GM19397 (cell line): ENCODE measurements around the gene POLE2.
"Not testable (repeated sequence)": the region's sequence is repeated elsewhere in the genome, so short reads cannot be mapped to it uniquely, and the experiment has no call there.

Source experiments
- ATAC-seq: cut with Tn5 transposase; IDR thresholded peaks from one replicate; pipeline ENCODE4 v1.9.1; 2021; ENCODE audit warnings: mild to moderate bottlenecking, moderate library complexity; ENCODE audit not compliant: unreplicated experiment

Gene POLE2, protein sequence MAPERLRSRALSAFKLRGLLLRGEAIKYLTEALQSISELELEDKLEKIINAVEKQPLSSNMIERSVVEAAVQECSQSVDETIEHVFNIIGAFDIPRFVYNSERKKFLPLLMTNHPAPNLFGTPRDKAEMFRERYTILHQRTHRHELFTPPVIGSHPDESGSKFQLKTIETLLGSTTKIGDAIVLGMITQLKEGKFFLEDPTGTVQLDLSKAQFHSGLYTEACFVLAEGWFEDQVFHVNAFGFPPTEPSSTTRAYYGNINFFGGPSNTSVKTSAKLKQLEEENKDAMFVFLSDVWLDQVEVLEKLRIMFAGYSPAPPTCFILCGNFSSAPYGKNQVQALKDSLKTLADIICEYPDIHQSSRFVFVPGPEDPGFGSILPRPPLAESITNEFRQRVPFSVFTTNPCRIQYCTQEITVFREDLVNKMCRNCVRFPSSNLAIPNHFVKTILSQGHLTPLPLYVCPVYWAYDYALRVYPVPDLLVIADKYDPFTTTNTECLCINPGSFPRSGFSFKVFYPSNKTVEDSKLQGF

DNA sequence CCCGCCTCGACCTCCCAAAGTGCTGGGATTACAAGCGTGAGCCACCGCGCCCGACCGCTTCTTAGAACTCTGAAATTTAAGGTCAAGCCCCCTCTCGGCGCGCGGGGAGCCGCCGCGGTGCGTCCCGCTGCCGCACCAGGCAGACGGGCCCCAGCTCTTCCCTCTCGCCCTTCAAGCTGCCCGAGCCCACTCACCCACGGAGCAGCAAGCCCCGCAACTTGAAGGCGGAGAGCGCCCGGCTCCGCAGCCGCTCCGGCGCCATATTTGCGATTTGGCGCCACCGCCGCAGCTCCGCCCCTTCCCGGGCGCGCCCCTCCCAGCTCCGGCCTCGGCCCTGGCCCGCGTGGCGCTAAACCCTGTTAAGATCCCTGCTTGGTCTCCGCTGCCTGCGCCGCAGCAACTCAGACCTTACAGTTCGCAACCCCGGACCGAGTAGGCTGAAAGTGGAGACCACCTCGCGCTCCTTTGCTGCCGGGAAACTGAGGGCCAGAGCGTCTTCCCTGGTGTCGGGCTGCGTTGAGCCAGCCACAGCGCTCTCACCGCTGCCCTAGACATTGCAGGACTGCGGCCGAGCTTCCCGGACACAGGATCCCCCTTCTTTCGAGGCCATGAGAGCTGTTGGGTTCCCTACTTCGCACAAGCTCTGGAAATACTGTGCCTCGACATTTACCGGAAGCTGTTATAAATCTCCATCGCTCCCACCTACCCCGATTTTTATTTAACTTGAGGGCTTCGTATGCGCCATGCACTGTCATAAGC, at the start of gene POLE2:
TSS of gene POLE2 (minus strand) at position 273 of the 759 bp plus-strand sequence. CDS start at position 262, 11 bp downstream.
- peak; percentile 90 for ATAC-seq

- not testable (repeated sequence) for ATAC-seq
Observed at GRCh38 chr14:49735669-49736068, 47.7 kb upstream of the POLE2 start.

DNA sequence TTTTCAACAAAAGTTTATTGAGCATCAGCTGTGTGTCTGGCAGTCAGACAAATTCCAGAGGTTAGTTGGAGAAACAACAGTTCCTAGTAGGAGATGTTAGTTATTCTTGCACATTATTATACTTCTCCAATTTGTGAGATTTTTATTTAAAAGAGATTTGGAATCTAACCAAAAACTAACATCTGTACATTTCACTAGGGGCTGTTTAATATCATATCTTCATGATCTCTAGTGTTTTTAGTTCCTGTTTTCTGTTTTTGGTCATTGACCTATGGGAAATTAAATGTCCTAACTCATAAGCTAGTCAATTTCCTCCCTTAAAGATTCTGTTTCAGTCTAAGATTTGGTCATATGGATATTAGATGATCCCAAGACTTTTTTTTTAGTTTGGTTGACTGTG, 45.8 kb upstream of the POLE2 start:
- ATAC-seq: no peak

GRCh38 chr14:49732896-49733295, 44.9 kb upstream of the POLE2 start:
- ATAC-seq: no peak

DNA sequence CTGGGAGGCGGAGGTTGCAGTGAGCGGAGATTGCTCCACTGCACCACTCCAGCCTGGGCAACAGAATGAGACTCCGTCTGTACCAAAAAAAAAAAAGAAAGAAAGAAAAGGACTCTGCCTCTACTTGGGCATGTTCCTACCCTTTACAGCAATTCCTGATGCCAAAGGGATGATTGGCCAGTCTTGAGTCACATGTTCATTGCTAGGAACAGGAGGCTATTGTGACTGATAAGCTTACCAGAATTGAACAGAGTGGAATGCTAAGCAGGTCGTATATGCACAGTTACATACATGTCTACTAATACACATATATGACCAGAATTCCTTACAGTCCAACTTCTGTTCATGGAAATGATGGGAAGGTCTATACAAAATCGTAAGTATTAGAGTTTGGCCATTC, 39.2 kb upstream of the POLE2 start:
- ATAC-seq: no peak

- ATAC-seq: not testable (repeated sequence)
Observed at GRCh38 chr14:49721733-49722435, 33.9 kb upstream of the POLE2 start.

DNA sequence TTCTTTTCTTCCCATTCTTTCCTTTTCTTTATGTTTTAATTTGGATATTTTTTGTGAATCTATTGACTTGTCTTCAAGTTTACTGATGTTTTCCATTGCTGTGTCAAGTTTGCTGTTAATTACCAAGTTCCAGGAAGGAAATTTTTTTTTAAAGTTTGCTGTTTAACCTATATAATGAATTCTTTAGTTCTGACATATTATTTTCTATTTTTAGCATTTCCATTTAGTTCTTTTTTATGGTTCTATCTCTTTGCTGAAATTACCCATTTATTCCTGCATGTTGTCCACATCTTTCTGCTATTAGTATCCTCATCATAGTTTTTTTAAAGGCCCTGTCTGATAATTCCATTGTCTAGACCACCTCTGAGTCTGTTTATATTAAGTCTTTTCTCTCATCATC, 32.7 kb upstream of the POLE2 start:
- no peak for ATAC-seq

GRCh38 chr14:49710993-49711392, 23.0 kb upstream of the POLE2 start:
- not testable (repeated sequence) for ATAC-seq

GRCh38 chr14:49704471-49704870, 16.5 kb upstream of the POLE2 start:
- not testable (repeated sequence) for ATAC-seq

GRCh38 chr14:49703965-49704364, 16.0 kb upstream of the POLE2 start:
- no peak for ATAC-seq

GRCh38 chr14:49702725-49703124, 14.7 kb upstream of the POLE2 start:
- no peak for ATAC-seq

GRCh38 chr14:49693735-49694124, 5.7 kb upstream of the POLE2 start:
- ATAC-seq: not testable (repeated sequence)

DNA sequence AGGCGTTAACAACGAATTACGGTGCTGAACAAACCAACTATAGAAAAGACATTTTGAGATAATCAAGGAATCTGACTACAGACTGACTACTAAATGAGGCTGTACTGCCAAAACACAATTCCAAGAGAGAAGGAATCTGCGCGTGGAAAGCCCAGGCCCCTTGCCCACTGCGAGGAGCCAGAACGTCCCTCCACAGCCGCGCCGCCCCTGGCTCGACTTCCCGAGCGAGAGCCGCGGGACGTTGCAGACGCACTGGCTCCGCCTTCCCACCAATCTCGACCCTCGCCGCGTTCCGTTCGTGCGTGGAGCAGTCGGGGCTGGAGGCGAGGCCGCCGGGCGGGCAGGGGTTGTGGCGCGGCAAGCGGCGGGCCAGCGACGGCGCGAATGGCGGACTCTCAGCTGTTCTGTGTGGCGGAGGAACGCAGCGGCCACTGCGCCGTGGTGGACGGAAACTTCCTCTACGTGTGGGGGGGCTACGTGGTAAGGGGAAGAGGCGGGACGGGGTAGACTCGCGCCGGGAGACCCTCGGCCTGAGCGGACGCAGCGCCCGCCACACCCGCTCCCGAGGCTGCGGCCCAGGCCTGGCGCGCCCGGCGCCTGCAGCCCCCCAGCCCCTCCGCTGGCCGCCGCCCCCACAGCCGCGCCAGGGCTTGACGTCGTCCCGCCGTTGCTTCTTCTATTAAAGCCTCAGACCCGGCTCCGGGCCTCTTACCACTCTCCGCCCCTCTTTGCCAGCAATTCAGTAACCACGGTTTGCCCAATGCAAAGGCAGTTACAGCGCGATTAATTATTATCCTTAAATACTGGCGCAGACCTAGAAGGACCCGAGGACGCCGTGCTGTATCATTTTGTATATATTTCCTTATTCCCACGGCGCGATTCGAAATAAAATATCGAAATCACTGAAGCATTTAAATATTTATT, 5.1 kb upstream of the POLE2 start, which contains the start of gene KLHDC1:
TSS of gene KLHDC1 (plus strand) at position 310 of the 924 bp plus-strand sequence. CDS start at position 385, 75 bp downstream.
- ATAC-seq: peak; percentile 61

GRCh38 chr14:49692193-49692757, 4.3 kb upstream of the POLE2 start:
- no peak for ATAC-seq

DNA sequence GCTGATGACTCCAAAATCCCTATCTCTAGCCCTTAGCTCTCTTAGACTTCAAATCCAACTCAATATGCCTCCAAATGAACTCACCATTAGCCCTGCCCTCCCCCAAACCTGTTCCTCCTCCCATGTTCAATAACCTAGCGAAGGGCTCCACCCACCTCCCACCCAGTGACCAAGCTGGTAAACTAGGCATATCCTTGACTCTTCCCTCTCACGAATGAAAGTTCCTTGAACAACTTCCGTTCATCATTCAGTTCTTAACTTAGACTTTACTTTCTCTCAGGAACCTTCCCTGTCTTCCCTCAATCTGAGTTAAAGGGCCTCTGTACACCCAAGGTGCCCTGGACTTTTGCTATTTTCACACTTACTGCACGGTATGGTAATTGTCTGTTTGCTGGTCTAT, 3.0 kb upstream of the POLE2 start:
- no peak for ATAC-seq

DNA sequence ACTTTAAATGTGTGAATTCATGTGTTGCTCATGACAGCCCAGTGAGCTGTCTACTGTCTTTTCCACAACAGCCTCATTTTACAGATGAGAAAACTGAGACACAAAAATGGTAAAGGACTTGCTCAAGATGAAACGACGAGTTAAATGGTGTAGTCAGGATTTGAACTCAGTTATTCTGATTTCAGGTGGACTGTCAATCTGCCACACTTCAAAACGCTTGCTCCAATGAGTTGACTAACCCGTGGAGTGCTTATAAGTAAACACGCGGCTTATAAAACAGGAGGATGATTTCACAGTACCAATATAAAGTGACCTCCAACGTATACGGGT, 652 bp upstream of the POLE2 start:
- no peak for ATAC-seq

GRCh38 chr14:49686425-49686824, 1.6 kb downstream of the POLE2 start:
- no peak for ATAC-seq

GRCh38 chr14:49679271-49679670, 8.7 kb downstream of the POLE2 start:
- no peak for ATAC-seq

GRCh38 chr14:49677643-49678042, 10.4 kb downstream of the POLE2 start:
- ATAC-seq: no peak

GRCh38 chr14:49673586-49673985, 14.4 kb downstream of the POLE2 start:
- ATAC-seq: no peak
